Common myeloid progenitor, CD34-positive (primary cell): ENCODE data around the gene TAS1R2.
"Not testable (repeated sequence)": the region's sequence is repeated elsewhere in the genome, so short reads cannot be mapped to it uniquely, and the experiment has no call there.

Experiments used
- CTCF ChIA-PET: fragments of 350-600 bp; sonication (Branson Sonifier 250); formaldehyde crosslinking; loops from one replicate; lab custom pipeline; 2021; ENCODE audit warnings: antibody characterized with exemption; lab: Charles Lee
- POLR2A ChIA-PET: fragments of 350-600 bp; sonication (Branson Sonifier 250); formaldehyde crosslinking; loops from one replicate; lab custom pipeline; 2021; ENCODE audit warnings: antibody characterized with exemption; lab: Charles Lee
- DNase-seq, 3 donors: peaks; one replicate each; pipeline versions ENCODE4 v3.0.0 to v3.0.0-alpha.2; 2013
- H3K27ac ChIP-seq, 2 experiments: 1 replicate in 1 of 2; 2 replicates in 1 of 2; pipeline ENCODE4 v1.7.0; 2013; ENCODE audit warnings: inconsistent platforms in 2 of 2, low read length in 2 of 2, mild to moderate bottlenecking in 2 of 2, low read depth in 1 of 2, moderate library complexity in 1 of 2; ENCODE audit not compliant: severe bottlenecking in 2 of 2, insufficient read depth in 1 of 2, poor library complexity in 1 of 2
- H3K27me3 ChIP-seq, 5 experiments: replicated peaks in 2 of 5; 1 replicate in 3 of 5; 2 replicates in 2 of 5; pipeline versions ENCODE4 v1.6.1 to v1.7.0; 2013; ENCODE audit warnings: low read length in 4 of 5, mild to moderate bottlenecking in 2 of 5, moderate library complexity in 2 of 5, inconsistent platforms in 1 of 5; ENCODE audit not compliant: insufficient read depth in 5 of 5, control insufficient read depth in 4 of 5
- H3K36me3 ChIP-seq, 4 experiments: 1 replicate in 2 of 4; 2 replicates in 2 of 4; pipeline versions ENCODE4 v1.6.1 to v1.7.0; 2013; ENCODE audit warnings: low read length in 3 of 4, control low read depth in 1 of 4, mild to moderate bottlenecking in 1 of 4; ENCODE audit not compliant: control insufficient read depth in 4 of 4, insufficient read depth in 4 of 4
- H3K4me1 ChIP-seq, 4 experiments: 1 replicate in 3 of 4; 2 replicates in 1 of 4; pipeline versions ENCODE4 v1.6.1 to v1.7.1; 2013; ENCODE audit warnings: low read length in 3 of 4, mild to moderate bottlenecking in 3 of 4, control low read depth in 1 of 4, inconsistent platforms in 1 of 4, moderate library complexity in 1 of 4; ENCODE audit not compliant: control insufficient read depth in 4 of 4, insufficient read depth in 4 of 4; ENCODE audit errors: control extremely low read depth in 1 of 4
- H3K4me3 ChIP-seq, 7 experiments: 1 replicate in 4 of 7; 2 replicates in 3 of 7; pipeline versions ENCODE4 v1.5.1 to v1.7.0; 2013; ENCODE audit warnings: mild to moderate bottlenecking in 7 of 7, low read length in 6 of 7, moderate library complexity in 6 of 7, inconsistent platforms in 2 of 7, low read depth in 2 of 7, control low read depth in 1 of 7; ENCODE audit not compliant: insufficient read depth in 4 of 7, control insufficient read depth in 1 of 7; ENCODE audit errors: extremely low read depth in 1 of 7
- H3K9me3 ChIP-seq, 5 experiments: 1 replicate in 4 of 5; 2 replicates in 1 of 5; pipeline versions ENCODE4 v1.6.1 to v1.7.1; 2013; ENCODE audit warnings: low read length in 4 of 5, mild to moderate bottlenecking in 2 of 5, inconsistent platforms in 1 of 5, low read depth in 1 of 5, moderate library complexity in 1 of 5; ENCODE audit not compliant: control insufficient read depth in 4 of 5, insufficient read depth in 2 of 5; ENCODE audit errors: control extremely low read depth in 1 of 5
- WGBS: methylation state at CpG from one replicate; pipeline ENCODE4 v1.1.5; 2013; ENCODE audit not compliant: insufficient coverage; 5-methylcytosine and 5-hydroxymethylcytosine counted together

The TAS1R2 gene

GRCh38 chr1:18870957-18871356 lies 11.5 kb upstream of the TAS1R2 start:
- DNase-seq, result no peak
- ChIA-PET CTCF (interaction anchor here (5.8 kb wide), 1 partner anchor 13 kb away, joined by 29 read pairs; no protein-coding TSS in a partner anchor), POLR2A (no interaction called here)
- Histone ChIP-seq H3K27me3 (peaks cover 0 to 19% (median 0%) of the 10 kb centered on the region in 5 experiments), H3K36me3 (no peaks in the 10 kb centered on the region), H3K4me1 (no peaks in the 10 kb centered on the region), H3K27ac (no peak overlapping the region), H3K9me3 (no peaks in the 10 kb centered on the region), H3K4me3 (no peak overlapping the region)
- 97% methylated on average over 7 of the region's 10 CpGs for WGBS

- POLR2A ChIA-PET, H3K4me1 ChIP-seq, H3K4me3 ChIP-seq, H3K27ac ChIP-seq, H3K36me3 ChIP-seq, DNase-seq, H3K9me3 ChIP-seq: not testable (repeated sequence)
- H3K27me3 ChIP-seq, result peaks cover 0 to 23% (median 0%) of the 10 kb centered on the region in 5 experiments
- CTCF ChIA-PET, result interaction anchor here (5.8 kb wide), 1 partner anchor 14 kb away, joined by 29 read pairs; no protein-coding TSS in a partner anchor
- WGBS, result no CpG with 5 or more reads among the region's 3 CpGs
Measured at GRCh38 chr1:18870595-18870865, 11.1 kb upstream of the TAS1R2 start.

GRCh38 chr1:18869847-18870594 lies 10.6 kb upstream of the TAS1R2 start:
- DNase-seq, result no peak
- peaks cover 0 to 28% (median 0%) of the 10 kb centered on the region in 5 experiments for H3K27me3 ChIP-seq
- 93% methylated on average over 8 of the region's 9 CpGs for WGBS
- no peak overlapping the region for H3K27ac ChIP-seq
- no peaks in the 10 kb centered on the region for H3K36me3 ChIP-seq
- H3K4me1 ChIP-seq, result no peaks in the 10 kb centered on the region
- CTCF ChIA-PET, result no interaction called here
- no peaks in the 10 kb centered on the region for H3K9me3 ChIP-seq
- no peak overlapping the region for H3K4me3 ChIP-seq
- POLR2A ChIA-PET, result no interaction called here

GRCh38 chr1:18868801-18869424 lies 9.5 kb upstream of the TAS1R2 start:
- CTCF ChIA-PET, result no interaction called here
- 81% methylated on average over 12 of the region's 12 CpGs for WGBS

GRCh38 chr1:18868354-18868753 lies 8.9 kb upstream of the TAS1R2 start:
- Histone ChIP-seq H3K36me3 (no peaks in the 10 kb centered on the region), H3K27ac (no peak overlapping the region), H3K4me3 (no peak overlapping the region), H3K4me1 (no peaks in the 10 kb centered on the region), H3K27me3 (peaks cover 0 to 35% (median 0%) of the 10 kb centered on the region in 5 experiments), H3K9me3 (no peaks in the 10 kb centered on the region)
- ChIA-PET CTCF (no interaction called here), POLR2A (no interaction called here)
- 88% methylated on average over 5 of the region's 5 CpGs for WGBS
- no peak for DNase-seq

More at GRCh38 chr1:18868801-18869424, 9.5 kb upstream of the TAS1R2 start:
- Histone ChIP-seq H3K36me3 (no peaks in the 10 kb centered on the region), H3K4me3 (no peak overlapping the region), H3K27me3 (peaks cover 0 to 35% (median 0%) of the 10 kb centered on the region in 5 experiments), H3K4me1 (no peaks in the 10 kb centered on the region), H3K9me3 (no peaks in the 10 kb centered on the region), H3K27ac (no peak overlapping the region)
- POLR2A ChIA-PET, result no interaction called here
- no peak for DNase-seq

GRCh38 chr1:18866846-18867245 lies 7.4 kb upstream of the TAS1R2 start:
- H3K9me3 ChIP-seq, result no peaks in the 10 kb centered on the region
- no peaks in the 10 kb centered on the region for H3K36me3 ChIP-seq
- H3K27me3 ChIP-seq, result peaks cover 0 to 35% (median 0%) of the 10 kb centered on the region in 5 experiments
- H3K27ac ChIP-seq, result no peak overlapping the region
- WGBS, result 100% methylated on average over 3 of the region's 3 CpGs
- POLR2A ChIA-PET, result no interaction called here
- H3K4me3 ChIP-seq, result no peak overlapping the region
- H3K4me1 ChIP-seq, result no peaks in the 10 kb centered on the region
- no peak for DNase-seq
- CTCF ChIA-PET, result no interaction called here

- DNase-seq, result no peak
- no peaks in the 10 kb centered on the region for H3K9me3 ChIP-seq
- H3K4me3 ChIP-seq, result no peak overlapping the region
- H3K27me3 ChIP-seq, result peaks cover 0 to 35% (median 0%) of the 10 kb centered on the region in 5 experiments
- no peaks in the 10 kb centered on the region for H3K4me1 ChIP-seq
- WGBS, result 98% methylated on average over 5 of the region's 6 CpGs
- H3K27ac ChIP-seq, result no peak overlapping the region
- ChIA-PET CTCF (no interaction called here), POLR2A (no interaction called here)
- no peaks in the 10 kb centered on the region for H3K36me3 ChIP-seq
Measured at GRCh38 chr1:18866314-18866713, 6.9 kb upstream of the TAS1R2 start.
